HG03280 (cell line): ENCODE measurements around the gene AGMO.

Experiments used
- ATAC-seq: cut with Tn5 transposase; IDR thresholded peaks from one replicate; pipeline ENCODE4 v1.9.1; 2021; ENCODE audit warnings: mild to moderate bottlenecking, moderate library complexity; ENCODE audit not compliant: unreplicated experiment

The AGMO gene

DNA sequence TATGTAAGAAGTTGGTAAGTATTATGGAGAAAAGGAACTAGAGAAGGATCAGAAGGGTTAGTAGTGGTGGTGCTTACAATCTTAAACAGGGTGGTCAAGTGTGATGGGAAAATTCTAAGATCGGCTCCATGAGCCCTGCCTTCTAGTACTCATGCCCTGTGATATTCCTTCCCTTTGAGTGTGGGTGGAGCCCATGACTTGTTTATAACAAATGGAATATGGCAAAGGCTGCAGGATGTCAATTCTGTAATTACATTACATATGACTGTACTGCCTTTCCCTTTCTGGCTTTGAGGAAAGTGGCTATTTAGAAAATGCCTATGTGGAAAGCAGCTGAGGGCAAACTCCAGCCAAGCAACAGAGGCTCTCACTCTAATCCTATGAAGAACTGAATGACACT is 309.6 kb downstream of the AGMO start:
- ATAC-seq = no peak

DNA sequence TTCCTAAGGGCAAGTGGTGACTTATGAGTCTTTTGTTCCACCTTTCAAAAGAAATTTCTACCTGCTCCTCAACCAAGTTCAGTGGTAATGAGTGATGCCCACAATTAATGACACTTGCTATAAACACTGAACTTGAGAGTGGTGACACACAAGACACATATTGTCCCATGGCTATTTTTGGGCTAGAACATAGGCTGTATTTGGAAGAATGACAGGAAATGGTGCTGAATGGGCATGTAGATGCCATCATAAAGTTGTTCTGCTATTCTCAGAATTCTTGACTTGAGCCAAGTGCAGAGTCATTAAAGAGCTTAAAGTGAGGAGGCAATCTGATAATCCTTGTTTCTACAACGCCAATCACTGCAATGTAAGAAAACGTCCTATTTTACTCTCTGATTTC is 313.3 kb downstream of the AGMO start:
- ATAC-seq = no peak

DNA sequence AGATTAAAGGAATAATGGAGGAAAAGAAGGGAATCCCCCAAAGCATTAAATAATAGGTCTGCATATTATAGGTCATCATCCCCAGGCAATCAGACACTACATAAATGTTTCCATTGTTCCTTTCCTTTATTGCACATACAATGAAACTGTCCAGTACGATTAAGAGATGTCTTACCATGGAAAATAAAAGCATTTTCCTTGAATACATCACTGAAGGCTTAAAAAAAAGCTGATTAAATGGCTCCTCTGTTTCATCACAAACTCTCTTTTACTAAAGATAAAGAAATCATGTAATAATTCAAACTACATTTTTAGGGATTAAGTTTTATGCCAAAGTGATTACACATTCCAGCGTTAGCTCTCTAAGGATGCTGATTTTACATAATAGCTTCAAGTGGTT is 316.0 kb downstream of the AGMO start:
- no peak for ATAC-seq

DNA sequence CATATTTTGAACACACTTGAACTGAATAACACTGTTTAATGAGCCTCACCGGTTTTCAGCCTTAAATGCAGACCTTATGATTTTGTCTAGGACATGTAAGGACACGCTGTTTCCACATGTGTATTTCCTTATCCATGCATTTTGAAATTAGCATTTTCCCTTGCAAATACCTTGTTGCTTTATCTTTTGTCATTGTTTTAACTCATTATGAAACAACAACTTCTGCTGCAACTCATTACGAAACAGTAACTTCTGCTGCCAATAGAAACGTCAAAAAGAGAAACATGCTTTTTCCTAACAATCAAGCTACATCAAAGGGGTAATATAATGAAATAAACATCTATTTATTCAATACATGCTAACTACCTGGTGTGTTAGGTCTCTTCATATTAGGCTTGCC is 322.0 kb downstream of the AGMO start:
- ATAC-seq = no peak

DNA sequence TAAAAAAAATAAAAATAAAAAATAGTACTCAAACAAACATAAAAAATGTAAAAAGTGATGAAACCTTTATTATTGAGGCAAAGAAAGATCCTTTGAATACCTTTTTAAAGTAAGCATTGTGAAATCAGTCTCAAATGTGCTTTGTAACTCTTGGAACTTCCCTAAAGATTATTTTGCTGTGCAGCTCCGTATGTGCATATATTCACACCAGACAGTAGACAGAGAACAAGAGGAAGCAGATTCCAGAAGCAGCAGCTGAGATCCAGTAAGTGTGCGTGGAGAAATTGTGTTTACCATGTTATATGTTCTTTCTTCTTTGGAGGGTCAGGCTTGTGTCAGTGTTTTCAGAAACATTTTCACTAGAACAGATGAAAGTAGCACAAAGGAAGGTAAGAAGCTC is 324.9 kb downstream of the AGMO start:
- ATAC-seq = no peak

DNA sequence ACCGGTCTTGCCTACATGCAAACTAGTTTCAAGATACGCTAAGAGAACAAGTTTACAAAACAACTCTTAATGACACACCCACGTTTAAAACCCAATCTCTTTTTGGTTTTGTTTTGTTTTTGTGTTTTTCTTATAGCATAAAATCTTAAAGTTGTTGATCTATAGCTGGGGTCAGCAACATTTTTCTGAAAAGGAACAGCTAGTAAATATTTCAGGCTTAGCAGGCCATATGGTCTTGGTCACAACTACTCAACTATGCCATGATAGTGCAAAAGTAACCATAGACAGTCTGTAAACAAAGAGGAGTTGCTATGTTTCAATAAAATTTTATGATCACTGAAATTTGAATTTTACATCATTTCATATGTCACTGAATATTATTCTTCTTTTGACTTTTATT is 327.4 kb downstream of the AGMO start:
- no peak for ATAC-seq

DNA sequence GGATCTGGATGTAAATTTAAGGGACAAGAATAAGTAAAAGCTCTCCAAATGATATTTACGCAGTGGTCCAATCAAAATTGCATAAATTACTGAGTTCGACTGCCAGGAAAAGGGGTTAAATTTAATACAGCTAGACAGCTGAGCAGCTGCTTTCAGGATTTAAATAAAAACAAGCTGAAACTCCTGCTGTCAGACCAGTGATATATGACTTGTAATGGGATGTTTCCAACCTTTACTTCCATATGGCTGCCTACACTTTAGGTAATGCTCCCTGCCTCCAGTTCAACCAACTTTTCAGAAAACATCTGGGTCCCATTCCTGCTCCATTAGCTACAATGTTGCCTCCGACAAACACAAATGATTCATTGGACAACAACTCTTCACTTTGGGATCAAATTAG is 333.0 kb downstream of the AGMO start:
- ATAC-seq = no peak

DNA sequence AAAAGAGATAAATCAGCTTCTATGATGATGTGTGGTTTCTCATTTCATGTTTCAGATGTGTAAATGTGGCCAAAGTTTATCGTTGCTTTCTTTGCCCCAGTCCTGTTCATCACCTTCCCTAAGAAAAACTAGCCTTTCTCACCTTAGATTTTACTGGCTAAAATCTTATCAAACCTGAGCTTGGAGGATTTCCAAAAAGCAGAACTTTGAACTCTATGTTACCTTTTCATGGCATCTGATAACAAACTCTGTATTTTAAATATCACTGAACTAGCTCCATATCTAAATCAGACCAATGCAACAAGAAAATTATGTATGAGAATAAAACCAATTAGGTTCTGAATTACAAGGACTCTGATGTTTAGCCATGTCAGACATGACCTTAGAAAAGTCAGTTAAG is 335.8 kb downstream of the AGMO start:
- no peak for ATAC-seq

DNA sequence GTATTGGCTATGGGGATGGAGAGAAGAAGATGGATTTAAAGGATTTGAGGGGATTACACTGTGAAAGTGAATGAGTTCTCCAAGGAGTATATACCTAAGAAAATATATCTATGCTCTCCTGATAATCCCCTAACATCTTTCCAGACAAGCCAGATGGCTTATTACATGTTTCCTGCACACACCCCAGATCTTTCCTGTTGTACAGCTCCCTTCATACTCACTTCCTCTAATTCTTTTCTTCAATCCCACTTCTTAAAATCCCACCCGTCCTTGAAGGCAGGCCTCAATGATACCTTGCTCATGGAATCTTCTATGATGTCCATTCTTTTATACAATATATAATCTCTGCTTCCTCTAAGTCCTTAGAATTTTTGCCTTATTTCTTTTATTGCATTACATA is 342.1 kb downstream of the AGMO start:
- ATAC-seq = no peak

DNA sequence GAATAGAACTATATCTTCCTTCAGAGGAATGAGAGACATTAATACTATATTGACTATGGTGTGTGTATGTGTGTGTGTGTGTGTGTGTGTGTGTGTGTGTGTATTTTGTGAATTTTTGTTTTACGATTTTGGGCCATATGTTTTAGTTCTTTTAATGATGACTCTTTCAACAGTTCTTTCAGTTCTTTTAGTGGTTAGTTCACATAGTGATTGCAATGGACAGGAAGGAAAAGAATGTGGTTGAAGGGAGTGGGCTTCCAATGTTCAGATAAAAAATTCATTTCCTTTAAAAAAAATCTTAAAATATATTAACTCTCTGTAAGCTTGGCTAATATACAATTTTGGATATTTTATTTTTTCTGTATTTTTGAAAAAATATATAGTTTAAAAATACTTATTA is 343.6 kb downstream of the AGMO start:
- ATAC-seq = no peak

DNA sequence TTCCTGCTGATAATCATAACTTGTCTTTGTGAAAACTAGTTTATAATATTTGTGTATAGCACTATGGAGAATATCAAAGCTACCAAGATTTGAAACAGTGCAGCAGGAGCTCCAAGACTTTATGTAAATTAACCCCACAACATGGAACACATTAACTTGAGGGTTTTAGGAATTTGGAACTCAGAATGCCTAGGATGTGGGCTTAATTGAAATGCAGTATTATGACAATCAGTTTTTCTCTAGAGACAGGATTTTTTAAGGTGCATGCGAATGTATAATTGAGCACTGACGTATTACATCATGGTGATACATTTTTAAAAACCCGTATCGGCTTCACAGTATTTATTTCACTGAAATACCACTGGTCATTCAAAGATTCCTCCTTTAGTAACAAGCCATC is 346.2 kb downstream of the AGMO start:
- no peak for ATAC-seq

DNA sequence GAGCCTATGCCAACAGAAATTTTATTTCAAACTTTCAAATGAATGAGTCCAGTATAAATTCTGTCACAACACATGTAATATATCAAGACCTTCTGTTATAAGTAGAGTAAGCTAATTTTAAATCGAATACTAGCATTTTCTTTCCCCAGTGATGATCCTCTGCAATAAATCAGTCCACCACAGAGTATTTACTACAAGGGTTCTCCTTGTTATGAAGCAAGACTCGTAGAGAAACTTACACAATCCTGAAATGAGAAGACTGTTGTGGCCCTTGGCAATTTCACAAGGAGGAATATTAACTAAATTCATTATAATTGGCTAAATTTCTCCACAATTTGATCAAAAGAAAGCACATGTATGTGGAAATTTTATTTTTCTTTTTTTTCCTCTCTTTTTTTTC is 346.8 kb downstream of the AGMO start:
- no peak for ATAC-seq

DNA sequence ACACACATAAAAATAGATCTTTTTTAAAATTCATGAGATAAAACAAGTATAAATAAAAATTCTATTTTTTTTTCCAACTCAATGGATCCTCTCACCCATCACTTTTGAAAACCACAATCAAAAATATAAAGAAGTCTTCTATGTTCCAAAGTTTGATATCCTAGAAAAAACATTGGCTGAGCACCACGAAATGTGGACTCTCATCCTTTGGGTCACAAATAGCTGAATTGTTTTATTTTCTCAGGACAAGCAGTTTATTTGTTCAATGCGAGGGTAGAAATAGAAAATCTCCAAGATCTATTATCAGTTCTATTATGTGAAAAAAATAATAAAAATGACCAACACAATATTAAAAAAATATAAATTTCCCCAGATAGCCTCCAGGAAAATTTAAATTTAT is 348.7 kb downstream of the AGMO start:
- ATAC-seq = no peak

DNA sequence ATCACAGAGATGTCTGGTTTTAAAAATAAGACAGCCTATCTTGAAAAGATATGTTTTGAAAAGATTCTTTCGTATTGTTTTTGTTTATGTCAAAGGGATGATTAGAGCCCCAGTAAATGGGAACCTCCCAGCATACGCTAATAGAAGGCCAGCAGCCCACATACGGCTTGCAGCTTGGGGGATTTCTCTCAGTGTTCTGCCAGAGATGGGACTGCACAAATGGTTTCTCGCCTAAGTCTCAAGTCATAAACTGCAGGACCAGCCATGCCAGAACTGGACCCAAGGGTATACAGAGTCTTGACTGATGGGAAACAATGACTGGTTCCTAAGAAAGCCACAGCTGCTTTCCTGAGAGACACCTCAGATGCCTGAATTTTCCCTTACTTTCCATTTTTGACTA is 352.4 kb downstream of the AGMO start:
- ATAC-seq = no peak

DNA sequence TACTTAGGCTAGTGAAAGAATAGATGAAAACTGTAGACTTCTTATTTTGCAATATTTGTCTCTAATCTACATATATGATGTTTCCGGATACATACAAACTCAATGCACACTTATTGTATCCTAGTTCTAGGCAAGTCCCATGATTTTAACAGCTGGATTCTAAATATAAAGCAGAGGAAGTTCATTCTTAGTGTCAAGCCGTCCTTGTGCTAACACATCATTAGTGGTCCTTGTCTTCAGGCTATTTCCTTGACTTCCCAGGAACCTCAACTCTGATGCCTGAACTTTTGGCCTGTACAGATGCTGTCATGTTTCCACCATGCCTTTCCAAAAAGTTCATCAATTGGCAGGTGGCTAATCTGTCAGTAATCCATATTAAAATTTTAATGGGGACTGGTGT is 357.4 kb downstream of the AGMO start:
- no peak for ATAC-seq

DNA sequence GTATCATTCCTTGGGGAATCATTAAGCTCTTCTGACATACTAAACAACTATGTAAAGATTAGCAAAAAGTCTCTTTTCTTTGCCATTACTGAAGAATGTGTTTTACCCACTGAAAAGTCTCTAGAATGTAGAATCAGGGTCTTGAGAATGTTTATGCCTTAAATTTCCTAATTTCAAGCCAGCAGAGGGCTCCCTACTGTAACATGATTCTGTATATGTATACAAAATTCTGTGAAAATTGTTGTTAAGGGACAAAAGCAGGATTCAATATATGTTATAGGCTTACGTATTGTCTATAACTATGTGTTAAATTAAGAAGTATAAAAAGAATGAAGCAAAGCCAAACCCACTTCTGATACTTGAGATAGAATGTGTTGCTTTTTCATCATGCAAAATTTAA is 362.3 kb downstream of the AGMO start:
- ATAC-seq = no peak

DNA sequence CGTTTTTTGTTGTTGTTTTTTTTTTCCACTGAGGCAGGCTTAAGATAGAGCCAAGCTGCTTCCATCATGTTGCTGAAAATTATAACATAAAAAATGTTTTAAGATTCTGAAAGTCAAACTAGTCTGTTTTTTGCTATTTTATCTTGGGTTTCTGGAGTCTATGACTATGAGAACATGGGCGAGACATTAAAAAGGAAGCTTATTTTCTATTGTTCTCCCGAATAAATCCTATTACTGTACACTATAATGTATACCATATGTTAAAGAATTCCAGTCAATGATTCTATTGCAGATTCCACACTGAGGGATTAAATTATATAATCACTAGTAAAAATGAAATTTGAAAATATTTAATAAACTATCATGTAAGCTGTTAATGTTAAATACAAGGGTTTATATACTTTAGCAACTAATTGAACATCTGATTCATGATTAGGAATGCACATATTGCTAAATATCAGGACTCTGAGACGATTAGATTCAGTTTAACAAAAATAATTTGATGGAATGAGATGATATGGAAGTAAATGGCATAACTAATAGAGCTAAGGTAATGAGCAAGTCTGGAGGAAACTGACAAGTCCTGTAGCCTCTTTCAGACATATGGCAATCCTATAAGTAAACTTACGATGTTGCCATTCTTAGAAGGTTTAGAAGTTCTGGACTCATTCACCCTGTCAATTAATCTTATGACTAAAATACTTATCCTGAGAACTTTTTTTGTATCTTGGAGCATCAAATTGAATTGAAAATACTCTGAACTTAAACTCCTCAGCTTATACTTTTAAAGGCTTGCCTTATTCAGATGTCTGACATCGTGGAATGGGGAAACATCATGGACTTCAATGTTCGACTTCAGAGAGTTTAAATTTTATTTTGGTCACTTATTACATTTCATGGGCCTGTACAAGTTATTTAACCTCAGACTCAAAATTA is 364.5 kb downstream of the AGMO start:
- no peak for ATAC-seq

DNA sequence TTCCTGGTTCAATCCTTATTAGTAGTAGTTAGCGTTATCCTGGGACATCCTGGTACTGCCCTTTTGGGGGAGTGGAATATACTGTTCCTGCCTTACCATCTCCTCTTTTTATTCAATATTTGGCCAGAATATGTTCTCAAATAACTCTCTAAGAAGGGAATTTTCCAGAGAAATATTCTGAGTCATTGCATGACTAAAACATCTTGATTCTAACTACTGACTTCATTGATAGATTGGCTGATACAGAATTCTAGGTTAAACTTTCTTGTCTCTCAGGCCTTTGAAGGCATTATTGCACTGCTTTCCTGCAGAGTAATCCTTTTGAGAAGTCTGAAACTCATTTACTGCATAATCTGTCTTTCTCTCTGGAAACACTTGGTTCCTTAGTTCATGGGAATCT is 383.8 kb downstream of the AGMO start:
- ATAC-seq = no peak

DNA sequence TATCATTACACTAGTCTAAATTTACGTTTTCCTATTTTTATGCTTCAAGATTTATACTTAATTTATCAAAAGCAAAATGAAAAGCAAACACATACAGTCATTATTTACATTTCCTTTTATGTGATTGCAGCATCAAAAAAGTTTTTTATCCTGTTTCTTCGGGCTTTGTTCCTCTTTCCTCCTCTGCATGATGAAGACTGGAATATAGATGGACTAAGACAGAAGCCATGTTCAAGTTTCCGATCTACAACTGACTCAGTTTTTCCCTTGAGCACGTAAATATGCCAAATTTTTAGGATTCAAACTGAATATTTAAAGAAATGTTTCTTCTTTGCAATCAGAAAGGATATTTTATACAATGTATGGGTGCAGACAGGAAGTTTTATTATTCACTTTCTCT is 385.7 kb downstream of the AGMO start:
- no peak for ATAC-seq

DNA sequence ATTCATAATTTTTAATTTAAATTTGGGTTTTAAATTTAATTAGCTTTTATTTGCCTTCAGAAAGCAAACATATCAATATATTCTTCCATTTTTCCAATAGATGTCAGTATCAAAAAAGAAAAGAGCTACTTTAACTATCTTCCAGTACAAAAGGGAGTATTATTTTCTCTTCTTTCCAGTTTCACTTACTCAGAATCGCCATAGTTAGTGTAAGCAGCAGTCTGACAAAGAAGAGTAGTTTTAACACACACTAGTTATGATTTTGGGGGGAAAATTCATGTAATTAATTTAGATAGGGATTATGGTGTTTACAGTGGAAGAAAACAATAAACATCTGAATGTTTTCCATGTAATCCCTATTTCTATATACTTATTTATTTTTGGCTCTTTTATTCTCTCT is 386.7 kb downstream of the AGMO start:
- ATAC-seq = no peak

DNA sequence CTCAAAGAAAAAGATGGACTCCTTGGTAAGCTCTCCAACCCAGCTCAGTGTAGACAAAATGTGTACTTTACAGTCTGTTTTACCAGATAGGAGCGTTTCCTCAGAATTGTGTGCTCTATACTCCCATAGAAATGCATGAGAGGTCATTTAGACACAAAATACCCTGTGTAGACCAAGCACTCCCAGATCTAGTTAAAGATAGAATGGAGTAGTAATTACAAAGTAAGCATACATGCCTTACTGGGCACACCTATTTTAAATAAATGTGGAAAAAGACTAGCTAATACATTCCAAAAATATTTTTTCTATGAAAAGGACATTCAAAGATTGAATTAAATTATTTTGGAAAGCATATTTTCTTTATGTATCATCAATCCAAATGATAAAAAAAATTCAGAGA is 387.3 kb downstream of the AGMO start:
- ATAC-seq = no peak

DNA sequence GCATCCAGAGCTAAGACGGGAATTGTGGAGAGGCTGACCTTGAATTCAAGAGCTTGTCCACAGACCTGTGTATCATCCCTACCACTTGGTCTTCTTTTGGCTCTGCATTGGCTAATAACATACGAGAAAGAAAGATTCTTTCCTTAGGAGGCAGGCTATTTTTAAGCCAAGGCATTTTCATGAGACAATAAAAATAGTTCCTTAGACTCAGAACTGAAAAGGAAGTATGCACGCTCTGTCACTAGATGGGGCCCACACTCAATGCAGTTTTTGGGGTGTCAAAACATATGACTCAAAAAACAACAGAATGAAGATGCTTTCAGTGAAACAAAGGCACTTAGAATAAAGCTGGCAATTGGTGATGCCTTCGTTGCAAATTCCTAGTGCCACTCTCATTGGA is 393.3 kb downstream of the AGMO start:
- no peak for ATAC-seq

DNA sequence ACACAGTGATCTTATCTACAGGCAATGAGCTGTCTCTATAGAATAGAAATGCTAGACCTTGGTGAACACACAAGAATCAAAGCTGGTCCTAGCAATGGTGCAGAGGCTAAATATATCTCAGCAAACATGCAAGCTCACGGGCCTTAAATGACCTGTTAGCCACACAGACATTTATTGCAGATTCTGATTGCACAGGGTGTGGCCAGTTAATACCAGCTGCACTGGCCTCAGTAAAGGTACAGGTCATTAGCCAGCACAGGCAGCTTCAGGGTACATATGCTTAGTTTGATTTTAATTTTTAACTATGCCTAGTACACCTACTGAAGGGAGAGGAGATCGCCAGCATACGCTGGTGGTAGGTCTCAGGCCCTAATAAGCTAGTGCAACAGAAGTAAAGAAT is 393.9 kb downstream of the AGMO start:
- no peak for ATAC-seq
